Esophagus squamous epithelium (tissue), 5 donors: Measurements from ENCODE around the gene B3GNT7. TPM values are rescaled to one million over a fixed set of nuclear protein-coding genes. Genes with fewer than 3 reads are reported as not detected.

Source experiments
- DNase-seq: peaks from one replicate; lab custom pipeline; 2025; lab: John Stamatoyannopoulos, UW
- H3K27ac ChIP-seq, 4 donors: fragments of 200-600 bp; sonication (generic); one replicate each; pipeline ENCODE4 v1.5.1; 2016 to 2019; ENCODE audit warnings: mild to moderate bottlenecking in 1 of 4
- H3K27me3 ChIP-seq, 4 donors: fragments of 200-600 bp; sonication (generic); 1 replicate in 3 of 4; 2 replicates in 1 of 4; pipeline versions ENCODE4 v1.5.1 to v1.6.0; 2017 to 2021; ENCODE audit warnings: antibody characterized with exemption in 1 of 4
- H3K36me3 ChIP-seq, 3 donors: fragments of 200-600 bp; sonication (generic); one replicate each; pipeline ENCODE4 v1.5.1; 2016 to 2019
- H3K4me1 ChIP-seq, 3 donors: fragments of 200-600 bp; sonication (generic); one replicate each; pipeline ENCODE4 v1.5.1; 2017 to 2019
- H3K4me3 ChIP-seq, 4 donors: fragments of 200-600 bp; sonication (generic); 1 replicate in 3 of 4; 2 replicates in 1 of 4; pipeline ENCODE4 v1.5.1; 2016 to 2019; ENCODE audit warnings: mild to moderate bottlenecking in 2 of 4, moderate library complexity in 1 of 4
- H3K9me3 ChIP-seq, 3 donors: fragments of 200-600 bp; sonication (generic); one replicate each; pipeline ENCODE4 v1.5.1; 2016 to 2019
- POLR2A ChIP-seq, 4 donors: fragments of 450-650 bp; IDR thresholded peaks; one replicate each; pipeline ENCODE4 v1.6.1; 2017; ENCODE audit warnings: antibody characterized with exemption in 4 of 4, mild to moderate bottlenecking in 4 of 4, moderate library complexity in 3 of 4
- WGBS, 2 donors: methylation state at CpG; one replicate each; pipeline ENCODE4 v1.1.5; 2018; 5-methylcytosine and 5-hydroxymethylcytosine counted together
- intact Hi-C: fragments of 100-400 bp; cut with DNase I; formaldehyde crosslinking; loops from one replicate; pipeline ENCODE4 v1.15.0; 2022
- total RNA-seq, 4 donors: library from RNA; depleted of rRNA; stranded (reverse); fragments of >200 nt; gene quantifications; one replicate each; pipeline ENCODE4 v1.1.0, GENCODE V29; 2016
- TF ChIP-seq, protein P1 (sequence below), 6 experiments: fragments of 450-650 bp in 4 of 6; fragments of 200-600 bp in 2 of 6; sonication (generic) in 2 of 6; IDR thresholded peaks; one replicate each; pipeline ENCODE4 v1.5.1; 2016 to 2019; ENCODE audit warnings: antibody characterized with exemption in 6 of 6, mild to moderate bottlenecking in 4 of 6, moderate library complexity in 4 of 6
- donor health status: DM: yes; HTN: yes; CAD: no.

B3GNT7 gene
- total RNA-seq, 4 donors from 2014 or later, result 2.1 to 8.1 (median 5.2) TPM

DNA sequence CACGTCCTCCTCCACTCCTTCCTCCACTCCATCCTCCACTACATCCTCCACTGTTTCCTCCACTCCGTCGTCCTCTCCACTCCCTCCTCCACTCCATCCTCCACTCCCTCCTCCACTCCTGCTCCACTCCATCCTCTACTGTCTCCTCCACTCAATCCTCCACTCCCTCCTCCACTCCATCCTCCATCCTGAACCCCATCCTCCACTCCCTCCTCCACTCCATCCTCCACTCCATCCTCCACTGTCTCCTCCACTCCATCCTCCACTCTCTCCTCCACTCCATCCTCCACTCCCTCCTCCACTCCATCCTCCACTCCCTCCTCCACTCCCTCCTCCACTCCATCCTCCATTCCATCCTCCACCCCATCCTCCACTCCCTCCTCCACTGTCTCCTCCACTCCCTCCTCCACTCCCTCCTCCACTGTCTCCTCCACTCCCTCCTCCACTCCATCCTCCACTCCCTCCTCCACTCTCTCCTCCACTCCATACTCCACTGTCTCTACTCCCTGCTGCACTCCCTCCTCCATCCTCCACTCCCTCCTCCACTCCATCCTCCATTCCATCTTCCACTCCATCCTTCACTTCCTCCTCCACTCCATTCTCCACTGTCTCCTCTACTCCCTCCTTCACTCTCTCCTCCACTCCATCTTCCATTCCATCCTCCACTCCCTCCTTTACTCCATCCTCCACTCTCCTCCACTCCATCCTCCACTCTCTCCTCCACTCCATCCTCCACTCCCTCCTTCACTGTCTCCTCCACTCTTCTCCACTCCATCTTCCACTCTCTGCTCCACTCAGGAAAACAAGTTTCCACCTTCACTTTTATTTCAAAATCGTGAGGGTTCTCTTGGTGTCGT is 14.3 kb upstream of the B3GNT7 start:
- H3K4me1 ChIP-seq, result no peaks in the 10 kb centered on the region
- DNase-seq, result no peak
- no peaks in the 10 kb centered on the region for H3K27me3 ChIP-seq
- 80 to 90% methylated on average over 4 to 5 of the region's 5 CpGs for WGBS, 2 donors
- TF ChIP-seq, protein P1, sequence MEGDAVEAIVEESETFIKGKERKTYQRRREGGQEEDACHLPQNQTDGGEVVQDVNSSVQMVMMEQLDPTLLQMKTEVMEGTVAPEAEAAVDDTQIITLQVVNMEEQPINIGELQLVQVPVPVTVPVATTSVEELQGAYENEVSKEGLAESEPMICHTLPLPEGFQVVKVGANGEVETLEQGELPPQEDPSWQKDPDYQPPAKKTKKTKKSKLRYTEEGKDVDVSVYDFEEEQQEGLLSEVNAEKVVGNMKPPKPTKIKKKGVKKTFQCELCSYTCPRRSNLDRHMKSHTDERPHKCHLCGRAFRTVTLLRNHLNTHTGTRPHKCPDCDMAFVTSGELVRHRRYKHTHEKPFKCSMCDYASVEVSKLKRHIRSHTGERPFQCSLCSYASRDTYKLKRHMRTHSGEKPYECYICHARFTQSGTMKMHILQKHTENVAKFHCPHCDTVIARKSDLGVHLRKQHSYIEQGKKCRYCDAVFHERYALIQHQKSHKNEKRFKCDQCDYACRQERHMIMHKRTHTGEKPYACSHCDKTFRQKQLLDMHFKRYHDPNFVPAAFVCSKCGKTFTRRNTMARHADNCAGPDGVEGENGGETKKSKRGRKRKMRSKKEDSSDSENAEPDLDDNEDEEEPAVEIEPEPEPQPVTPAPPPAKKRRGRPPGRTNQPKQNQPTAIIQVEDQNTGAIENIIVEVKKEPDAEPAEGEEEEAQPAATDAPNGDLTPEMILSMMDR (IDR thresholded peaks at IDR 0.05), result no peak
- no peak for TF ChIP-seq POLR2A (IDR thresholded peaks at IDR 0.05)
- H3K27ac ChIP-seq, result no peak overlapping the region
- peaks cover 0 to 10% (median 0%) of the 10 kb centered on the region in 3 donors for H3K9me3 ChIP-seq
- no peak overlapping the region for H3K4me3 ChIP-seq
- intact Hi-C loops, result no loop called here
- H3K36me3 ChIP-seq, result peaks cover 0 to 5% (median 0%) of the 10 kb centered on the region in 3 donors

DNA sequence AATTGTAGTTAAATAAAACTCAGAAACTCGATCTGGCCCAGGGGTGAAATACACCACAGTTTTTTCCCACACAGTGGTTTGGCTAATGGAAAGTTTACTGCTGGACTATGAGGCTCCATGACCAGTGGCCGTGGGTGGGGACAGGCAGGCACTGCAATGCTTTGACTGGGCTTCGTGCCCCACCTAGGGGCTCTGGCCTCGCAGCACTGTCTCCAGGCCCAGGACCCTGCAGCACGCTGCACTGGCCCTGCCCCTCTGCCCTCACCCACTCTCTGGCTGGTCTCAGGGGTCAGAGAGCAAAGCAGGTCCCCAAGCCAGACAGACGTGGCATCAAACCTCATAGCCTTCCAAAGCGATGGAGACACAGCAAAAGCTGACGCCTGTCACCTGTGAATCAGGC is 13.4 kb upstream of the B3GNT7 start:
- 78 to 82% methylated on average over 4 to 6 of the region's 8 CpGs for WGBS, 2 donors
- DNase-seq, result no peak
- Histone ChIP-seq H3K4me3 (no peak overlapping the region), H3K27me3 (no peaks in the 10 kb centered on the region), H3K9me3 (peaks cover 0 to 10% (median 0%) of the 10 kb centered on the region in 3 donors), H3K4me1 (no peaks in the 10 kb centered on the region), H3K27ac (no peak overlapping the region), H3K36me3 (peaks cover 0 to 5% (median 0%) of the 10 kb centered on the region in 3 donors)
- intact Hi-C loops, result no loop called here
- TF ChIP-seq, protein P1 (IDR thresholded peaks at IDR 0.05), result no peak
- no peak for TF ChIP-seq POLR2A (IDR thresholded peaks at IDR 0.05)

DNA sequence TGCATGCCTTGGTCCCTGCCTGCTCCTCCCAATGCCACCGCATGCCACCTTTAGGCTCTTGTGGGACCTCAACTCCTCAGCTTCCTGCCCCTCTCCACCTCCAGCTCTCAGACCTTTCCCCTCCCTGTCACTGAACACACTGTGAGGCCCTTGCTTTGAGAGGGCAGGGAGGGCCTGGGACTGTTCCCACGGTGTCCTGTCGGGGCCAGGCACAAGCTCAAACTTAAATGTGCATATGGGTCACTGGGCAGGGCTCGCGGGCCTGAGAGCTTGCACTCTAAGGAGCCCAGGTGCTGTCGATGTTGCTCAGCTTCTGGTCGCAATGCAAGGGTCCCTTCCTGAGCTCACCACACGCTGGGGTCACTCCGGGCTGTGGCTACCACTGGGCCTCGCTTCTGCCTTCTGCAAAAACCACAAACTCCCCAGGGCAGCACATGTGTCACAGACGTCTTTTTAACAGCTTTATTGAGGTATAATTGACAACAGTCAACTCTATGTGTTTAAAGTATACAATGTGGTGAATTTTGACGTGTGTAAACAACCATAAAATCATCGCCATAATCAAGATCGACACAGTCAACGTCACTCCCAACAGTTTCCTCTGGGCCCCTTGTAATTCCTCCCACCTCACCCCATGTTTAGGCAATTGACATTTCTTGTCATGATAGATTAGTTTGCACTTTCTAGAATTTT is 11.9 kb upstream of the B3GNT7 start:
- 68 to 80% methylated on average over 8 to 15 of the region's 15 CpGs for WGBS, 2 donors
- Histone ChIP-seq H3K4me3 (no peak overlapping the region), H3K9me3 (peaks cover 0 to 10% (median 0%) of the 10 kb centered on the region in 3 donors), H3K27me3 (no peaks in the 10 kb centered on the region), H3K4me1 (peaks cover 0 to 6% (median 0%) of the 10 kb centered on the region in 3 donors), H3K36me3 (peaks cover 0 to 5% (median 0%) of the 10 kb centered on the region in 3 donors), H3K27ac (no peak overlapping the region)
- DNase-seq, result no peak
- TF ChIP-seq, protein P1 (IDR thresholded peaks at IDR 0.05), result no peak
- no peak for TF ChIP-seq POLR2A (IDR thresholded peaks at IDR 0.05)
- intact Hi-C loops, result no loop called here

DNA sequence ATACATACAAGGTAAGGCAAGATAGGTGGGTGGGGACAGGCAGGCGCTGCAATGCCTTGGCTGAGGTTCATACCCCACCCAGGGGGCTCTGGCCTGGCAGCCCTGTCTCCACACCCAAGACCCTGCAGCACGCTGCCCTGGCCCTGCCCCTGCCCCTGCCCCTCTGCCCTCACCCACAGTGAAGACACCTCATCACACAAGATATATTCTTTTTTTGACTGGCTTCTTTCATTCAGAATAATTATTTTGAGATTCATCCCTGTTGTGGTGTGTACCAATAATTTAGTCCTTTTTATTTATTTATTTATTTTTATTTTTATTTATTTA is 11.4 kb upstream of the B3GNT7 start:
- intact Hi-C loops, result no loop called here
- Histone ChIP-seq H3K27me3 (no peaks in the 10 kb centered on the region), H3K4me3 (no peak overlapping the region), H3K27ac (no peak overlapping the region), H3K36me3 (peaks cover 0 to 5% (median 0%) of the 10 kb centered on the region in 3 donors), H3K4me1 (peaks cover 0 to 7% (median 0%) of the 10 kb centered on the region in 3 donors), H3K9me3 (peaks cover 0 to 10% (median 0%) of the 10 kb centered on the region in 3 donors)
- no peak for TF ChIP-seq POLR2A (IDR thresholded peaks at IDR 0.05)
- TF ChIP-seq, protein P1 (IDR thresholded peaks at IDR 0.05), result no peak
- DNase-seq, result no peak
- WGBS, 2 donors, result 96 to 97% methylated on average over 2 of the region's 2 CpGs

DNA sequence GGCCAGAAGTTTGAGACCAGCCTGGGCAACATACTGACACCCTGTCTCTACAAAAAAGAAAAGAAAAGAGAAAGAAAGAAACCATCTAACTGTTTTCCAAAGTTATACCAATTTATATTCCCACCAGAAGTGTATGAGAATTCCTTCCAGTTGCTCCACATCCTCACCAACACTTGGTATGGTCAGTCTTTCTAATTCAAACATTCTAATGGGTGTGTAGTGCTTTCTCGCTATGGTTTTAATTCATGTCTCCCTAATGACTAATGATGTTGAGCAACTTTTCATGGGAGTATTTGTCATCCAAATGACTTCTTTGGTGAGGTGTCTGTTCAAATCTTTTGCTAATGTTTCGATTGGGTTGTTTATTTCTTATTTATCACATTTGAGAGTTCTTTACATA is 10.5 kb upstream of the B3GNT7 start:
- intact Hi-C loops, result no loop called here
- Histone ChIP-seq H3K27me3 (peaks cover 0 to 4% (median 0%) of the 10 kb centered on the region in 4 donors), H3K27ac (no peak overlapping the region), H3K36me3 (peaks cover 0 to 5% (median 0%) of the 10 kb centered on the region in 3 donors), H3K4me3 (no peak overlapping the region), H3K4me1 (peaks cover 0 to 7% (median 0%) of the 10 kb centered on the region in 3 donors), H3K9me3 (peaks cover 0 to 10% (median 0%) of the 10 kb centered on the region in 3 donors)
- DNase-seq, result no peak
- 74 to 80% methylated on average over 2 of the region's 2 CpGs for WGBS, 2 donors
- TF ChIP-seq POLR2A (IDR thresholded peaks at IDR 0.05), result no peak
- TF ChIP-seq, protein P1 (IDR thresholded peaks at IDR 0.05), result no peak
